ENCODE measurements around the gene UGT2B28.
"Not testable (repeated sequence)": the region's sequence is repeated elsewhere in the genome, so short reads cannot be mapped to it uniquely, and the experiment has no call there.

The UGT2B28 gene

DNA sequence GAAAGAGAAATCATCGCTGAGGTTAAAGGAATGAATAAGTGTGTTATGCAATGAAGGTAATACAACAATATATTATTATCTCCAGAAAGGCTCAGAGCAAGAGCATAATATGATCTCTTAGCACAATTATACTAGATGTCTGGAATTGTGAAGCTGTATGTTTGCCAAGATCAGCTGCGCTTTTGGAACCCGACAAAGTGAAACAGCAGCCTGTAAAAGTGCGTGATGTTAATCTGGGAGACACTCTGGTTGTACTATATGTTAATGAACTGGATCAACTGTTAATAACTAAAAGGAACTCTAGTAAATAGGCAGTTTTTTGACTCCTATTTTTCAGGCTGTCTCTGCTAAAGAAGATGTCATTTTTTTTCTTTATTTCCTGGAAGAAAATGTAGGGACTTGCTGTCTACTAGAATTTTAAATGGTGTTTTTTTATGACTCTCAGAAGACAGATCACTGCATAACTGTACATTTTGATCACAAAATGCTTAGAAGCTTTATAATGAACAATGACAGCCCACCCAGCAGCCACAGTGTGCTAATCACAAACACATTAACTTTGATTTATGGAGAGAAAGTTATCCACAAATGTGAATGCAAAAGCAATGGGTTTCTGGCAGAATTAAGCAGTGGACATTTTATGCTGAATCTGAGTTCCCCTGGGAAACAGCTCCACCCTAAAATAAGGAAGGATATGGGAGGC, 50.2 kb downstream of the UGT2B28 start:
- Histone ChIP-seq H3K4me3 (ENCODE audit: insufficient read depth, low read length, poor library complexity, severe bottlenecking) (no peak overlapping the region), H3K36me3 (ENCODE audit: low read length) (no peaks in the 10 kb centered on the region), H3K9me2 (replicated peaks; ENCODE audit: insufficient read depth, low read length) (no peaks in the 10 kb centered on the region), H4K20me1 (ENCODE audit: low read depth, low read length) (no peaks in the 10 kb centered on the region), H3K27me3 (ENCODE audit: low read length) (no peaks in the 10 kb centered on the region), H3K4me2 (ENCODE audit: low read depth, low read length, poor library complexity, severe bottlenecking) (no peak overlapping the region), H3F3A (ENCODE audit: insufficient read depth) (no peaks in the 10 kb centered on the region), H2AFZ (ENCODE audit: low read depth, low read length, severe bottlenecking) (no peak overlapping the region), H3K9ac (ENCODE audit: low read length) (no peak overlapping the region), H3K79me2 (ENCODE audit: insufficient read depth, low read length) (no peaks in the 10 kb centered on the region), H3K9me3 (ENCODE audit: insufficient read depth, low read length) (no peaks in the 10 kb centered on the region), H3K27ac (ENCODE audit: low read depth, low read length) (no peak overlapping the region)
- TF ChIP-seq CTCF (IDR thresholded peaks at IDR 0.05; ENCODE audit: insufficient read depth, low read length, poor library complexity, severe bottlenecking): no peak
- TF ChIP-seq EZH2phosphoT487 (conservative IDR thresholded peaks at IDR 0.05; ENCODE audit: low read length): no peak

- H3F3A ChIP-seq (ENCODE audit: insufficient read depth); H2AFZ ChIP-seq (ENCODE audit: low read depth, low read length, severe bottlenecking); H3K79me2 ChIP-seq (ENCODE audit: insufficient read depth, low read length); H3K27me3 ChIP-seq (ENCODE audit: low read length); H3K4me3 ChIP-seq (ENCODE audit: insufficient read depth, low read length, poor library complexity, severe bottlenecking); H3K9ac ChIP-seq (ENCODE audit: low read length); H3K27ac ChIP-seq (ENCODE audit: low read depth, low read length); H3K4me2 ChIP-seq (ENCODE audit: low read depth, low read length, poor library complexity, severe bottlenecking); H3K36me3 ChIP-seq (ENCODE audit: low read length); H3K9me3 ChIP-seq (ENCODE audit: insufficient read depth, low read length); H3K9me2 ChIP-seq (replicated peaks; ENCODE audit: insufficient read depth, low read length); H4K20me1 ChIP-seq (ENCODE audit: low read depth, low read length): not testable (repeated sequence)
Measured at GRCh38 chr4:69331304-69331703, 51.0 kb downstream of the UGT2B28 start.

DNA sequence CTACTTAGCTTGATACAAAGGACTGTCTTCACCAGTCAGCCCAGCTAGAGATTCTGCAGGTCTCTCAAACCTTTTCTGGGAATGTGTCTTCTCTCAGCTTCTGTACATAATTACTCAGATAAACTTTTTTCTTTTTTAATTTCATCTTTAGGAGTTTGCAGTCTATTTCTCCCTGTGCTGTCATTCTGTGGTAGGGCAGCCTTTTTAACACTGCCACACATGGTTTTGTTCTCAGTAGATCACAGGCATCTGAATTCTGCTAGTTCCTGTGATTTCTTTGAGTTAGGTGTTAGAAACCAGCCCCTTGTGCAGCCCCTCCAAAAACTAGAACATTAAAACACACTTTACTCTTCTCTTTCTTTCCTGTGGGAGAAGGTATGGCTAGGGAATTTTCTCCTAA, 55.2 kb downstream of the UGT2B28 start:
- not testable (repeated sequence) for H4K20me1 ChIP-seq (ENCODE audit: low read depth, low read length); H3F3A ChIP-seq (ENCODE audit: insufficient read depth)

GRCh38 chr4:69343114-69343513, 62.8 kb downstream of the UGT2B28 start:
- H3K4me2 ChIP-seq (ENCODE audit: low read depth, low read length, poor library complexity, severe bottlenecking): not testable (repeated sequence)

More for the DNA sequence above, 55.2 kb downstream of the UGT2B28 start:
- H2AFZ ChIP-seq (ENCODE audit: low read depth, low read length, severe bottlenecking); H3K79me2 ChIP-seq (ENCODE audit: insufficient read depth, low read length); H3K9ac ChIP-seq (ENCODE audit: low read length); H3K27ac ChIP-seq (ENCODE audit: low read depth, low read length); H3K4me3 ChIP-seq (ENCODE audit: insufficient read depth, low read length, poor library complexity, severe bottlenecking); H3K36me3 ChIP-seq (ENCODE audit: low read length); H3K4me2 ChIP-seq (ENCODE audit: low read depth, low read length, poor library complexity, severe bottlenecking); H3K9me3 ChIP-seq (ENCODE audit: insufficient read depth, low read length); H3K27me3 ChIP-seq (ENCODE audit: low read length); H3K9me2 ChIP-seq (replicated peaks; ENCODE audit: insufficient read depth, low read length): not testable (repeated sequence)

GRCh38 chr4:69343558-69344420, 63.5 kb downstream of the UGT2B28 start:
- not testable (repeated sequence) for H3K79me2 ChIP-seq (ENCODE audit: insufficient read depth, low read length); H3F3A ChIP-seq (ENCODE audit: insufficient read depth); H3K9ac ChIP-seq (ENCODE audit: low read length); H3K9me2 ChIP-seq (replicated peaks; ENCODE audit: insufficient read depth, low read length); H3K27ac ChIP-seq (ENCODE audit: low read depth, low read length); H3K9me3 ChIP-seq (ENCODE audit: insufficient read depth, low read length); H4K20me1 ChIP-seq (ENCODE audit: low read depth, low read length); H3K36me3 ChIP-seq (ENCODE audit: low read length); H2AFZ ChIP-seq (ENCODE audit: low read depth, low read length, severe bottlenecking); H3K4me3 ChIP-seq (ENCODE audit: insufficient read depth, low read length, poor library complexity, severe bottlenecking); H3K27me3 ChIP-seq (ENCODE audit: low read length); H3K4me2 ChIP-seq (ENCODE audit: low read depth, low read length, poor library complexity, severe bottlenecking)

More at GRCh38 chr4:69343114-69343513, 62.8 kb downstream of the UGT2B28 start:
- H3K27me3 ChIP-seq (ENCODE audit: low read length); H3K36me3 ChIP-seq (ENCODE audit: low read length); H3F3A ChIP-seq (ENCODE audit: insufficient read depth); H3K9ac ChIP-seq (ENCODE audit: low read length); H3K79me2 ChIP-seq (ENCODE audit: insufficient read depth, low read length); H3K27ac ChIP-seq (ENCODE audit: low read depth, low read length); H3K4me3 ChIP-seq (ENCODE audit: insufficient read depth, low read length, poor library complexity, severe bottlenecking); H3K9me2 ChIP-seq (replicated peaks; ENCODE audit: insufficient read depth, low read length); H2AFZ ChIP-seq (ENCODE audit: low read depth, low read length, severe bottlenecking); H4K20me1 ChIP-seq (ENCODE audit: low read depth, low read length); H3K9me3 ChIP-seq (ENCODE audit: insufficient read depth, low read length): not testable (repeated sequence)

All from SU-DHL-6 (cell line).